ENCODE data around the gene HSPA6.
"Not testable (repeated sequence)": the region's sequence is repeated elsewhere in the genome, so short reads cannot be mapped to it uniquely, and the experiment has no call there.

DNA sequence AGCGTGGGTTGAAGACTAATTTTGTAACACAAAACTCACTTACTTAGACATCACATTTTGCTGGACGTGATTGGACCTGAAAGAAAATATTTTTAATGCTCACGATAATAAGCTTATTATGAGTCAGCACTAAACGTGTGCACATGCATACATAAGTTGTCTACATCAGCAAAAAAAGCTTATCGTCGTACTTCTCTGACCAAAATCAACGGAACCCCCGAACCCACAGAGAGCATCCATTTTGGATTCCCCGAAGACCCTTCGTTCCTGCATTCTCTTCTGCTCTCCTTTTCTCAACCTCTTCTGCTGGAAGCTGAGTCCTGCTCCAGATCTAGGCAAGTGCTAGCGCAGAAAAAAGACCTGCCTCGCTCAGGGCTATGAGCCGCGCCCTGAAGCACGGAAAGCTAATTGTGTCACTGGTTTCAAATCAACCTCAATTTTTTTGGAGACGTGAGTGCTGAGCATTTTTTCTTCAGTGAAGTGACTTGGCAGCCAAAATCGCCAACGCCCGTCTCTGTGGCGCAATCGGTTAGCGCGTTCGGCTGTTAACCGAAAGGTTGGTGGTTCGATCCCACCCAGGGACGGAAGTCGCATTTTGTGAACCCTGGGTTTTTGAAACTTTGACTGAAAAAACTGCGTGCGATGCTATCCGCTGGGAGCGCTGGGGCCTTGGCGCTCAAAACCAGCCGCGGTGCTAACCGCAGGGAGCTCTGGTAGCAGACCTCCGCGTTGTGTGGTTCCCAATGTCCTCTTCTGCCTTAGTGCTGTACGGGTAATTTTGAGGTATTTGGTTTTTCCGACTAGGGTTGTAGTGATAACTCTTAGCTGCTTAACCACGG lies 15.6 kb downstream of the HSPA6 start:
- TF ChIP-seq, protein P1, sequence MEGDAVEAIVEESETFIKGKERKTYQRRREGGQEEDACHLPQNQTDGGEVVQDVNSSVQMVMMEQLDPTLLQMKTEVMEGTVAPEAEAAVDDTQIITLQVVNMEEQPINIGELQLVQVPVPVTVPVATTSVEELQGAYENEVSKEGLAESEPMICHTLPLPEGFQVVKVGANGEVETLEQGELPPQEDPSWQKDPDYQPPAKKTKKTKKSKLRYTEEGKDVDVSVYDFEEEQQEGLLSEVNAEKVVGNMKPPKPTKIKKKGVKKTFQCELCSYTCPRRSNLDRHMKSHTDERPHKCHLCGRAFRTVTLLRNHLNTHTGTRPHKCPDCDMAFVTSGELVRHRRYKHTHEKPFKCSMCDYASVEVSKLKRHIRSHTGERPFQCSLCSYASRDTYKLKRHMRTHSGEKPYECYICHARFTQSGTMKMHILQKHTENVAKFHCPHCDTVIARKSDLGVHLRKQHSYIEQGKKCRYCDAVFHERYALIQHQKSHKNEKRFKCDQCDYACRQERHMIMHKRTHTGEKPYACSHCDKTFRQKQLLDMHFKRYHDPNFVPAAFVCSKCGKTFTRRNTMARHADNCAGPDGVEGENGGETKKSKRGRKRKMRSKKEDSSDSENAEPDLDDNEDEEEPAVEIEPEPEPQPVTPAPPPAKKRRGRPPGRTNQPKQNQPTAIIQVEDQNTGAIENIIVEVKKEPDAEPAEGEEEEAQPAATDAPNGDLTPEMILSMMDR (IDR thresholded peaks at IDR 0.05) = not testable (repeated sequence)
- TF ChIP-seq POLR2A (IDR thresholded peaks at IDR 0.05) = not testable (repeated sequence)
